ENCODE data around the gene STK26. TPM values are rescaled to one million over a fixed set of nuclear protein-coding genes. Genes with fewer than 3 reads are reported as not detected.

Gene STK26
- total RNA-seq, 1 donor from 2014 or later, result 20.7 TPM

DNA sequence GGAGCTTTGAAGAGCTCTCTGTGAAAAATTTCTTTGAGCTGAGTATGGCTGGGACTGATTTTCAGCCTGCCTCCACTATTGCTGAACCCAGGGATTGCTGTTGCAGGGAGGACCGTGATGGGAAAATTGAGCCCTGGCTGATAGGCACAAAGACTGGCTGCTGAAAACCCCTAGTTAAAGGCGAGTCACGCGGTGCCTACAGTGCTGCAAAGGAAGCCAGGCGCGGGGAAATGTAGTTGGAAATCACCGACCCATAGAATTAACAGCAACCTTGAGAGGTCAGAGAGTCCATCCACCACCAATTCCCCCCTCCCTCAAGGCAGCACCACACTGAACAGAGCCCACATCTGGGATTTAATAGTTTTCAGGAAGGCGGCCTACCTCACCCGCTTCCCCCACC, 78.7 kb downstream of the STK26 start:
- no peak for DNase-seq (ENCODE audit: low read depth)
- H3K36me3 ChIP-seq (ENCODE audit: control insufficient read depth, insufficient read depth, low read length), result no peaks in the 10 kb centered on the region
- H3K4me3 ChIP-seq (ENCODE audit: low read depth, low read length), result no peak overlapping the region
- H3K27me3 ChIP-seq (ENCODE audit: control insufficient read depth, insufficient read depth, low read length), result no peaks in the 10 kb centered on the region
- no peak for TF ChIP-seq CTCF (IDR thresholded peaks at IDR 0.05; ENCODE audit: insufficient read depth, low read length, poor library complexity, severe bottlenecking)

DNA sequence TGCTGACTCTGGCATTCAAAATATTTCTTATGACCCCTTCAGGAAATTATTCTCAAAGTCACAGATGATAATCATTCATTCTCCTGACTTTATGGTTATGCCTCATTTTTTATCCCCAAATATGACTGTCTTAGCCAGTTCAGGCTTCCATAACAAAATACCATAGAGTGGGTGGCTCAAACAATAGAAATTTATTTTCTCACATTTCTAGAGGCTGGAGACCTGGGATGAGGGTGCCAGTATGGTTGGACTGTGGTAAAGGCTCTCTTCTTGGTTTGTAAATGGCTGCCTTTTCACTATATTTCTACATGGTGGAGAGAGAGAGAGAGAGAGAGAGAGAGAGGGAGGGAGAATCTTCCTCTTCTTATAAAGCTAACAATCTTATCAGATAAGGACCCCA, 84.2 kb downstream of the STK26 start:
- Histone ChIP-seq H3K36me3 (ENCODE audit: control insufficient read depth, insufficient read depth, low read length) (no peaks in the 10 kb centered on the region), H3K27me3 (ENCODE audit: control insufficient read depth, insufficient read depth, low read length) (peaks cover 2% of the 10 kb centered on the region), H3K4me3 (ENCODE audit: low read depth, low read length) (no peak overlapping the region)
- no peak for DNase-seq (ENCODE audit: low read depth)
- no peak for TF ChIP-seq CTCF (IDR thresholded peaks at IDR 0.05; ENCODE audit: insufficient read depth, low read length, poor library complexity, severe bottlenecking)

GRCh38 chrX:132114607-132115006, 91.5 kb downstream of the STK26 start:
- no peak for DNase-seq (ENCODE audit: low read depth)
- Histone ChIP-seq H3K4me3 (ENCODE audit: low read depth, low read length) (no peak overlapping the region), H3K27me3 (ENCODE audit: control insufficient read depth, insufficient read depth, low read length) (peaks cover 2% of the 10 kb centered on the region), H3K36me3 (ENCODE audit: control insufficient read depth, insufficient read depth, low read length) (no peaks in the 10 kb centered on the region)
- TF ChIP-seq CTCF (IDR thresholded peaks at IDR 0.05; ENCODE audit: insufficient read depth, low read length, poor library complexity, severe bottlenecking), result no peak

- DNase-seq (ENCODE audit: low read depth), result no peak
- Histone ChIP-seq H3K4me3 (ENCODE audit: low read depth, low read length) (no peak overlapping the region), H3K36me3 (ENCODE audit: control insufficient read depth, insufficient read depth, low read length) (no peaks in the 10 kb centered on the region), H3K27me3 (ENCODE audit: control insufficient read depth, insufficient read depth, low read length) (peaks cover 5% of the 10 kb centered on the region)
- TF ChIP-seq CTCF (IDR thresholded peaks at IDR 0.05; ENCODE audit: insufficient read depth, low read length, poor library complexity, severe bottlenecking), result no peak
Measured at GRCh38 chrX:132115792-132116191, 92.7 kb downstream of the STK26 start.

GRCh38 chrX:132118358-132118757, 95.3 kb downstream of the STK26 start:
- H3K36me3 ChIP-seq (ENCODE audit: control insufficient read depth, insufficient read depth, low read length), result no peaks in the 10 kb centered on the region
- H3K27me3 ChIP-seq (ENCODE audit: control insufficient read depth, insufficient read depth, low read length), result peaks cover 5% of the 10 kb centered on the region
- no peak for TF ChIP-seq CTCF (IDR thresholded peaks at IDR 0.05; ENCODE audit: insufficient read depth, low read length, poor library complexity, severe bottlenecking)
- DNase-seq (ENCODE audit: low read depth), result no peak
- no peak overlapping the region for H3K4me3 ChIP-seq (ENCODE audit: low read depth, low read length)

- Histone ChIP-seq H3K4me3 (ENCODE audit: low read depth, low read length) (no peak overlapping the region), H3K36me3 (ENCODE audit: control insufficient read depth, insufficient read depth, low read length) (no peaks in the 10 kb centered on the region), H3K27me3 (ENCODE audit: control insufficient read depth, insufficient read depth, low read length) (peaks cover 5% of the 10 kb centered on the region)
- no peak for DNase-seq (ENCODE audit: low read depth)
- no peak for TF ChIP-seq CTCF (IDR thresholded peaks at IDR 0.05; ENCODE audit: insufficient read depth, low read length, poor library complexity, severe bottlenecking)
Measured at GRCh38 chrX:132119283-132119682, 96.2 kb downstream of the STK26 start.

Data from kidney epithelial cell (primary cell).